COLO829 (cell line): Measurements from ENCODE around the gene C19orf33.
"Not testable (repeated sequence)": the region's sequence is repeated elsewhere in the genome, so short reads cannot be mapped to it uniquely, and the experiment has no call there.

Source experiments
- DNase-seq: peaks from one replicate; pipeline ENCODE4 v3.0.0; 2012; ENCODE audit warnings: low spot score

Gene C19orf33

DNA sequence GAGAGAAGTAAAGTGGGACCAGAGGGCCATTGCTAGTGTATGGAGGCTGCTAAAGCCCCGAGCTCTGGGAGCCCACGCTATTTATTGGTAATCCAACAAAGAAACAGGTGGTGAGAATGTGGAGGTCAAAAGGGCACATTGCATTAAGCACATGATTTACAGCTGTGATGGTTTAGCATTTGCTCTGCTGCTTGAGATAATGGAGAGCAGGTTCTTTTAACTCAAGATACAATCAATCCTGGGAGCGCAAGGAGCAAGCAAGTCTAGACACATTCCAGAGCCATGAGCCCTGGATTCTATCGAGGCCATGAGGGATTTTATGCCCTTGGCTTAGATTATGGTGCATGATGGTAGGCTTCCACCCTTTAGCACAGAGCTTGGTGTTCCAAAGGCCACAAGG is 35.0 kb downstream of the C19orf33 start:
- DNase-seq, result not testable (repeated sequence)

DNA sequence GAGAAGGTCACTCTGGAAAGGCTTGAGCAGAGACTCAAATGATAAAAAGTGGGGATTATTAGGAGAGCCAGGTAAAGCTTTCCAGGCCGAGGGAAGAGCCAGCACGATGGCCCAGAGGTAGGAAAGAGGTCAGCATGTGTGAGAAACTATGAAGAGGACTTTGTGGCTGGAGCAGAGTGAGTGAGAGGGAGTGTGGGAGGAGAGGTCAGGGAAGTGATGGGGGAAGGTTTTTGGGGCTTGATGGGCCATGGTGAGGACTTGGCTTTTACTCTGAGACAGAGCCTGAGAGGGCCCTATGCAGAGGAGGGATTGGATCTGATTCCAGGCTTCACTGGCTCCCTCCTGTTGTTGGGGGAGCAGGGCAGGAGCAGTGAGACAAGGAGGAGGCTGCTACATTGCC is 36.9 kb downstream of the C19orf33 start:
- DNase-seq, result no peak

DNA sequence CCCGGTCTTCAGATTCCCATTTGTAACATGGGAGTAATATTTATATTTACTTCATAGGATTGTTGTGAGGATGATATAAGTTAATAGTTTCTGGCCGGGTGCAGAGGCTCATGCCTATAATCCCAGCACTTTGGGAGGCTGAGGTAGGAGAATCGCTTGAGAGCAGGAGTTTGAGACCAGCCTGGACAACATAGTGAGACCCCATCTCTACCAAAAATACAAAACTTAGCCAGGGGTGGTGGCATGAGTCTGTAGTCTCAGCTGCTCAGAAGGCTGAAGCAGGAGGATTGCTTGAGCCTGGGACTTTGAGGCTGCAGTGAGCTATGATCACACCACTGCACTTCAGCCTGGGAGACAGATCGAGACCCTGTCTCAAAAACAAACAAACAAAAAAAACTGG is 42.8 kb downstream of the C19orf33 start:
- DNase-seq, result no peak

DNA sequence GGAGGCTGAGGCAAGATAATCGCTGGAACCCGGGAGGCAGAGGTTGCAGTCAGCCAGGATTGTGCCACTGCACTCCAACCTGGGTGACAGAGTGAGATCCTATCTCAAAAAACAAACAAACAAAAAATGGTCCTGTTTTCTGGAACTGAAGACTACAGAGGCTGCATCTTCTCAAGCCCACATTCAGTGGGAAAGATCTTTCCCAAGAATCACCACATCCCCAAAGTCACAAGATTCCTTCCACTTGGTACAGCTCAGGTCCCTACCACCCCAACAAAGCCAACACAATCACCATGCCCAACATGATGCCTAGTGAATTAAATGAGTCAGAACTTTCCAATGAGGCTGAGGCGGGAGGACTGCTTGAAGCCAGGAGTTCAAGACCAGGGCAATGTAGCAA is 46.8 kb downstream of the C19orf33 start:
- DNase-seq, result no peak

DNA sequence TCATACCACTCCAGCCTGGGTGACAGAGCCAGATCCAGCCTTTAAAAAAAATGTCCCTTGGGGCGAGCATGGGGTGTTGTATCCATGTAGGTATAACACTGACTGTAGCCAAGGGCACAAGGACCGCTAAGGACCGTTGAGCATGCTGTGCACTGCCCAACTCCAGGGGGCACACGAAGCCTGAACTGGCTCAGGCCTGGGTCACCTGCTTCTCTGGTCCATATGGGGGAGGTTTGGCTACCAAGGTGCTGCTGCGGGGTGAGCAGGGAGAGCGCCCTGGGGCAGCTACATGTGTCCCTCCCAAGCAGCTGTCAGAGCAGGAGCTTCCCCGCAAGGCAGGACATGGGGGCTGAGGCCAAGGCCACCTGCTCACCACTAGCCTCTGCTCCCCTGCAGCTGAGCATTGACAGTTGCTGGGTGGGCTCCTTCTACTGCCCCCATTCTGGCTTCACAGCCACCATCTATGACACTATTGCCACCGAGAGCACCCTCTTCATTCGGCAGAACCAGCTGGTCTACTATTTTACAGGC is 47.9 kb downstream of the C19orf33 start:
- DNase-seq, result no peak

DNA sequence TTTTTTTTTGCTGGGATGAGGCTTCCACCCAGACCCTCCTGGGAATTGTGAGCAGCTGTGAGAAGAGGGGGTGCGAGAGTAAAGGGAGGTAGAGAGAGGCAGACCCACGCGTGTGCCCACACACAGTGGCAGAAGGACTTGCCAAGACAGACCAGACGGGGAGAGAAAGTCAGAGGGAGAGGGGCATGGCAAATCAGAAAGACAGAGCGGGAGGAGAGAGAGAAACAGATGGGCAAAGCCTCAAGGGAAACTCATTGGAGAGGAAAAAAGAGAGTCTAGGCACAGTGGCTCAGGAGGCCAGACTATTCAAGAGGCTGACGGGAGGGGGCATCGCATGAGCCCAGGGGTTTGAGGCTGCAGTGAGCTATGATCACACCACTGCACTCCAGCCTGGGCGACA is 48.6 kb downstream of the C19orf33 start:
- DNase-seq, result no peak
